ENCODE data around the gene GRB14. TPM values are rescaled to one million over a fixed set of nuclear protein-coding genes. Genes with fewer than 3 reads are reported as not detected.
"Not testable (repeated sequence)": the region's sequence is repeated elsewhere in the genome, so short reads cannot be mapped to it uniquely, and the experiment has no call there.

Gene GRB14
- polyA plus RNA-seq (ENCODE audit: insufficient read length in 4 of 4), result 10 to 100 TPM; 44.3 to 62.6 (median 50.2) TPM

DNA sequence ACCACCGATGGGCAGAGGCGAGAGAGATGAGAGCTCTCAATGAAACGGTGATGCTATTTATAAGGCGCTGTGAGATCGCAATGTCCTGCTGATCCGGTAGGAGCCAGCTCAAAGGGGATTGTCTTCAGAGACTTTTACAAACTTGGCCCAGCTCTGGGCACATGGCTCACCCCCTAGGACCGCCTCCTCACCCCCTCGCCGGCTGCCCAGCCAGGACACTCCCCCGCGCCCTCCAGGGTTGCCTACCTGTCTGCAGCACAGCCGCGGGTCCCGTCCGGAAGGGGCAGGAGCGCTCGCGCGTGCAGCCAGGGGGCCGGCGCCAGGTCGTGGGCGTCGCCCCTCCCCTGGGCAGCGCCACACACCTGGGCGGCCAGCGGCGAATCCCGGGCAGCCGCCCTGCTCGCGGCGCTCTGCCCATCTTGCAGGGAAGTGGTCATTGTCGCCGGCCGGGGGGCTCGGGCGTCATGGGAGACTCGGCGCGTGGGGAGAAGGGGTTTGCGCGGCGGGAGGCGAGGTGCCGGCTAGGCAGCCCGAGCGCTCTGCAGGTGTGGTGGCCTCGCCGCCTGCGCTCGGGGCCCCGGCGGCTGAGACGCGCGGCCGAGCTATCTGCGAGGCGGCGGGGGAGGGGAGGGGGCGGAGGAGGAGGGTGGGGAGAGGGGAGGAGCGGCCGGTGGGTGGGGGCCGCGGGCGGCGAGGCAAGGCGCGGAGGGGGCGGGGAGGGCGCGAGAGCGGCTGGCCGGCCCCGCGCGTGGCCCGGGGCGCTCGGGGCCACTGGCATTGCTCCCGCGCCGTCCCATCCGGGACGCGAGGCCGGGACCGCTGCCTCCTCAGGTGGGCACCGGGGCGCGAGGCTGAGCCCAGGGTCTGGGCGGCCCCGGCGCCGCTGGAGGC lies at the start of gene GRB14:
Gene GRB14, minus strand, starts transcription at position 610 of the 891 bp plus-strand sequence. Its CDS starts 173 bp downstream, at position 437.
- peak in 2 of 4 donors; percentile 31 to 38 for DNase-seq (ENCODE audit: low read depth in 4 of 4, low spot score in 2 of 4)

DNA sequence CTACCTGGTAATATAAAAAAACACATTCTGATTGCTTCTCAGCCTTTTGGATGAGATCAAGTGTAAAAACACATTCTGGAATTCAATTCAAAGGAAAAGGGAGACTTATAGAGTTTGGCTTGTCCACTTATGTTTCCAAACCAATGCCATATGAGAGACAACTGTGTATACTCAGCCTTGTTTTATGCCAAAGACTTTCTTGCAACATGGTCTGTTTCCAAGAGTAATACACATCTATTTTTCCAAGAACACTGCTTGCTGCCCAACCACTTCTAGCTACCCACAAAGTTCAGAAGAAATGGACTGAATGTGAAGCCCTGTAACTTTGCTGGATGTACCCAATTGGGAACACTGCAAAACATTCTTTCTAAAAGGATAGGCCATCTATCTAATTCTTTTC lies 48.0 kb upstream of the GRB14 start:
- DNase-seq (ENCODE audit: low read depth in 4 of 4, low spot score in 2 of 4), result no peak

DNA sequence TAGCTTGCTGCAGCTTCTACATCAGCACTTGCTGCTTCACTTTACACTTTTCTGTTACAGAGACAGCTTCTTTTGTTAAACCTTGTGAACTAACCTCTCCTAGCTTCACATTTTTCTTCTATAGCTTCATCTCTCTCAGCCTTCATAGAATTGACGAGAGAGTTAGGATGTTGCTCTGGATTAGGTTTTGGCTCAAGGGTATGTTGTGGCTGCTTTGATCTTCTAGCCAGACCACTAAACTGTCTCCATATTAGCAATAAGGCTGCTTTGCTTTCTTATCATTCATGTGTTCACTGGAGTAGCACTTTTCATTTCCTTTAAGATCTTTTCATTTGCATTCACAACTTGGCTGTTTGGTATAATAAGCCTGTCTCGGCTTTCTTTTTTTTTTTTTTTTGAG lies 46.3 kb upstream of the GRB14 start:
- DNase-seq (ENCODE audit: low read depth in 4 of 4, low spot score in 2 of 4), result no peak

DNA sequence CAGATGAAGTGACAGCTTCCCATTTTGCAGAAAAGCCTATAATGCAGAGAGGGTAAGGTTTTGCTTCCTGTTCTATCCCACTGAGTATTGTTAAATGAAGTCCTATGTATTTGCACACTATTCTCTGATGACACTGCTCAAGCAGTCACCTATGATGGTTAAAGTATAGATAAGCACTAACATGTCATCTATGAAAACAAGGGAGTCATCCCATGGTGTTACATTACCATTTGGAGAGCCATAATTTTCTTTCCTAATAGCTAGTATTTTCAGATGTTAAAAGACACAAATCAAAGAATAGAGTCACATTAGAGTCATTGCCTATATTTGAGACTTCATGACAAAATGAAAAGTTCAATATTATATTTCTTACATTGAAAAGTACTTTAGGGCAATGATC lies 42.8 kb upstream of the GRB14 start:
- no peak for DNase-seq (ENCODE audit: low read depth in 4 of 4, low spot score in 2 of 4)

DNA sequence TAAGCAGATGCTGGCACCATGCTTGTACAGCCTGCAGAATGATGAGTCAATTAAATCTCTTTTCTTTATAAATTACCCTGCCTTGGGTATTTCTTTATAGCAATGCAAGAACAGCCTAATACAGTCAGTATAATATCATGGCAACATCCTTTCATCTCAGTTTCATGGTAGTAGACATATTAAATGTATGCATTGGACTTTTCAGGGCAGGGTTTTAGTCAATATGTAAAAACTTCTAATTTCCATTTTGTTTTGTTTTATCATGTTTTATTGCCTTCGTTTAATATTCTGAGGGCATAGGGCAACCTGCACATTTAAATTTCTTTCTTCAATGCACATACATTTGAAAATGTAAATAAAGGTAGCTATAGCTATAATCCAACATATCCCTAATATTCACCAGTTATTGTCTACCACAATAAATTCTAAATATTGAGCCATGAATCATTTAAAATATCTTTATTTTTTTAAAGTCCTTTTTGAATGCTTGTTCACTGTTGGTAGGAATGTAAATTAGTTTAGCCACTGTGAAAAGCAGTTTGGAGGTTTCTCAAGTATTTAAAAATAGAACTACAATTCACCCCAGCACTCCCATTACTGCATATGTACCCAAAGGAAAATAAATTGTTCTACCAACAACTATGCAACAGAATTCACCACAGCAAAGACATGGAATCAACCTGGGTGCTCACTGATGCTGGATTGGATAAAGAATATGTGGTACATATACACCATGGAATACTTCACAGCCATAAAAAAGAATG lies 41.8 kb upstream of the GRB14 start:
- DNase-seq (ENCODE audit: low read depth in 4 of 4, low spot score in 2 of 4), result no peak

DNA sequence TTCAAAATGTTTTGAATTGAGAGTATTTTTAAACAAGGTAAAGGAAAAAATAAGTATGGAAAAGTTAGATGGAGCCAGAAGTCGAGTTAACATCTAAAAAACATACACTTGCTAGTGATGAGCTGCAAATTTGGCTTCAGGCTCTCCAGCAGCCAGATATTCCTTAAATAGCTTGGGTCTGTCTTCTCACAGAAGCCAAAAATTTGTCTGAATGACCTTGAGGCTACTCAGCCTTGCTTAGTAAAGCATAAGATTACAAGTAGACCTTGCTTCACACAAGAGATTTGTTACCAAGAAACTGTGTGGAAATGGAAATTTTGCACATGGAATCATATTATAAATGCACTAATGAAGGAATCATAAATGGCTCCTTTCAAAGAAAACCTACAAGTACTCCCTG lies 40.8 kb upstream of the GRB14 start:
- DNase-seq (ENCODE audit: low read depth in 4 of 4, low spot score in 2 of 4), result no peak

DNA sequence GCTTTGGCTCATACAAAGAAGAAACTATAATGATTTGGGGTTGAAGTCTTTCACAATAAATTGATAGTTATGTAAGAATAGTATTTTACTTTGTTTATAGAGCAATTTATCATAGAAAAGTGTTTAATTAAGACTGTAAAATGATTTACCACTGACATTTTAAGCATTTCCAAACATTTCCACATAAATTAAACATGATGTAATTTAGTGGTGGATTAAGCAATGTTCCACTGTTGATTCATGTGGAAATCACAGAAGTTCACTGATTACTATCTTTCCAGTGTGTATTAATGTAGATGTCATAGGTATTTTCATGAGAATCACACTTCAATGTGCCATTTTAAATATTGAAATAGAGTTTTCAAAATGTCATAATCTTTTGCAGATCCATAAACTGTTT lies 40.1 kb upstream of the GRB14 start:
- no peak for DNase-seq (ENCODE audit: low read depth in 4 of 4, low spot score in 2 of 4)

DNA sequence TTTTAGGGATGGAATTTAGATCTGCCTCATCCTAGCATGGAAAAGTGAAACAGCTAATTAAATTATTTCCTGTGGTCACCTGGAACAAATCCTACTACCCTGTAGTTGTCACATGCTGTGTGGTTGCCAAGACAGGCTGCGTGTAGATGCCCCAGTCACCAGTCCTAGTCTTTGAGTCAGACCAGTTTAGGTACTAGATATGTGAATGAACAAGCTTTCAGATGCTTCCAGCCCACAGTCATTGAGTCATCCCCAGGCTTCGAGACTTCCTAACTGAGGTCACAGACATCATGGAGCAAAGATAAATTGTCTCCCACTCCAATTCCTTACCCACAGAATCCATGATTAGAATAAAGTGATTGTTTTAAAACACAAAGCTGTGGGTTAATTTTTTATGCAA lies 35.8 kb upstream of the GRB14 start:
- DNase-seq (ENCODE audit: low read depth in 4 of 4, low spot score in 2 of 4), result no peak

DNA sequence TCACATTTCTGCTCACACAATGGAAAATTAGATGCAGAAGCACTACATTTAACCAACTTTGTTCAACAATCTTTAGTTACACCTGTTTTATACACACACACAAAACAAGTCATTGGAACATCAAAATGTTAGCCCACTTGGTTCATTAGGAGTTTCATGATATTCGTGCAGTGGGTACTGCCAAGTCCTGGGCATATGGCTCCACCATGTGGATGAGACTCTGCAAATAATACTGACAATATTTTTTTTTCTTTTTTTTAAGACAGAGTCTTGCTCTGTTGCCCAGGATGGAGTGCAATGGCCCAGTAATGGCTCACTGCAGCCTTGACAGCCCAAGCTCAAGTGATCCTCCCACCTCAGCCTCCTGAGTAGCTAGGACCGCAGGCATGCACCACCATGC lies 34.5 kb upstream of the GRB14 start:
- DNase-seq (ENCODE audit: low read depth in 4 of 4, low spot score in 2 of 4), result no peak

DNA sequence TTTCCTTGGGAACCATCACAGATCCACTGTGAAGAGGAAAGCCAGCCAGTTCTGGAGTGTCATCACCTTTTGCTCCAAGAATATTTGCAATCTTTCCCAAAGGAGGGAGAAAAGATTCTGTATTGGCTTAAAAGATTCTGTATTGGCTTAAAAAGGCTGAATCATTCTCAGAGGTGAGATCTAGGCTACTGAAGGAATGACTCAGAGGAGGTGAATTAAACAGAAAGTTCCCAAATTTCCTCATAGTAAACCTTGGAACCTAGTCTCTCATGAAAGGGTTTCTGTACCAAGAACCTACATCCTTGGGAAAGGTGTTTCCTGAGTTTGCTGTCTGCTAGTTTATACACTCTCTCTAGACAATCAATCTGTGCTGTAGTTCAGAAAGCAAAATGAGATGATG lies 34.1 kb upstream of the GRB14 start:
- no peak for DNase-seq (ENCODE audit: low read depth in 4 of 4, low spot score in 2 of 4)

DNA sequence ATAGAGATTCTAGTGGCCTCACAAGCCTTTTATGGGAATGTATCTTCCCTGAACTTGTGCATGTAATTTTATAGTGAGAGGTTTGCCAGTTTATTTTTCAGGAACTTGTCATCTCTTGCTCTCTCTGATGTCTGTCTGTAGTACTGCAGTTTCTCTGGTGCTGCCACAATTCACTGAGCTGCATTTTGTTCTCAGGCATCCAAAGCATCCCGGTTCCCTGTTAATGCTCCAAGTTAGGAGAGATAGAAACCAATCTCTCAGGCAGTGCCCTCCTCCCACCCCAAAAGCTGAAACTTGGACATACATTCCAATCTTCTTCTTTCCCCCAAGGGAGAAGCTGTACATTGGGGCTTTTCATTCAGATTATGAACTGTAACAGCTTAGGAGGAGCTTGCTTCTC lies 30.1 kb upstream of the GRB14 start:
- DNase-seq (ENCODE audit: low read depth in 4 of 4, low spot score in 2 of 4), result no peak

DNA sequence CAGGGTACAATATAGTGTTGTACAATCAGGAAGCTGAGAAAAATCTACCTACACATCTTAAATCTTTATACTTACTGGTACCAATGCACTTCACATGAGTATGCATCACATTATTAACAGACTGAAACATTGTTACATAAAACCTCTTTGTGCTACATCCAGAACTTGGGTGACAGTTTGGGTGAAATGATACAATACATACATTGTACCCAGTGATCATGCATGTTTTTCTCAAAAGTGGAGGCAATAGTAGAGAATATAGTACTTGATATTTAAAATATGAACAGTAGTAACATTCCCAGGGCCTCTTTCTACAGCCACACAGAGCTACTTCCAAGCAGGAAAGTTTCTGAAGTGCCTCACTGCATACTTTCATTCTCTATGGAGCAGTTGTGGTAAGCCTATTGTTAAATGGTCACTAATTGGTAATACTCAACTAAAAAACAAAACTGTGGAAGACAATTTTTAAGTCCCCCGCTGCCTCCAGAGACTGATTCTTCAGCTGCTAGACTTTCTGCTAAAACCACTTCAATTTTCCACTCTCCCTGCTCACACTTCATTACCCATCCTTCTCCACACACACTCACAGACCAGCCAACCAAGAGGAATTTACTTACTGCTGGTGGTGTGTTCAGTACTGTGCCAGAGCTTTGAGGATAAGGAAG lies 22.9 kb upstream of the GRB14 start:
- DNase-seq (ENCODE audit: low read depth in 4 of 4, low spot score in 2 of 4), result peak in 1 of 4 donors; percentile 19

DNA sequence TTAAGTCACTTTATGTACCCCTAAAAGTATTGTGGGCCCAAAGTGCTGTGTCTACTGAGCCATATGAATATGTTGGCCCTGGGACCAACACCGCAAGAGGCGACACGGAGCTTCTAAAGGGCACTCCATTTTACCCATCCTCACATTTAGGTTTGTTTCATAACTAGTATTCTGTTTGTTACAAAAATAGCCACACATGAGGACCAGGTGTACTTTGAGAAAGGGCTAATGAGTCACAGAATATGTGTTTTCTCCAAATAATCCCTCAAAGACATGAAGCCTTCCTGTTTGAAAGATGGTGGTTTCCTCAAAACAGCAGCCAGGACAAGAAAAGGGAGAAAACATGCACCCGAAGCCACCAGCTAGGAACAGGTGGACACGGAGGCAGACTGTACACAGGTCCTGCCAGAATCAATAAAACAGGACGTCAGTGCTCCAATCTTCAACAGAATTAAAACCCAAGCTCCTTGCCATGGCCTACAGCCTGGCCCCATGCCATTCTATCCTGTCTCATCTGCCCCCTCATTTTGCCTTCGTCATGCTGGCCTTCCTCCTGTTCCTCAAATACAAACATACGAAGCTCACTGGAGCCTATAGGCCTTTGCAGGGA lies 21.8 kb upstream of the GRB14 start:
- DNase-seq (ENCODE audit: low read depth in 4 of 4, low spot score in 2 of 4), result no peak

DNA sequence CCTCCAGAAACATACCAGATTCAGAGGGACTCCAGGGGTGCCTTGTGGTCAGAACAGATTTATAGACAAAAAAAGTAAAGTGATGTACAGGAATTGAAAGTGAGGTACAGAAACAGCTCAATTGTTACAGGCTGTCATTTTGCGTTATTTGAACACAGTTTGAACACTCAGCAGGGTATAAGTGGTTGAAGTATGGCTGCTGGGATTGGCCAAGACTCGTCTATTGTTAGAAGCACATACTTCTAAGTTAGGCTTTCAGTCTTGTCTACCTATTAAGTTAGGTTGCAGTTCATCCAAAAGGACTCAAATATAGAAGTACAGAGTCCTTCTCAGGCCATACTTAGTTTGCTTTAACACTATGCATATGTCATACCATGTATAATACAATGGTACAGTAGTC lies 21.0 kb upstream of the GRB14 start:
- no peak for DNase-seq (ENCODE audit: low read depth in 4 of 4, low spot score in 2 of 4)

DNA sequence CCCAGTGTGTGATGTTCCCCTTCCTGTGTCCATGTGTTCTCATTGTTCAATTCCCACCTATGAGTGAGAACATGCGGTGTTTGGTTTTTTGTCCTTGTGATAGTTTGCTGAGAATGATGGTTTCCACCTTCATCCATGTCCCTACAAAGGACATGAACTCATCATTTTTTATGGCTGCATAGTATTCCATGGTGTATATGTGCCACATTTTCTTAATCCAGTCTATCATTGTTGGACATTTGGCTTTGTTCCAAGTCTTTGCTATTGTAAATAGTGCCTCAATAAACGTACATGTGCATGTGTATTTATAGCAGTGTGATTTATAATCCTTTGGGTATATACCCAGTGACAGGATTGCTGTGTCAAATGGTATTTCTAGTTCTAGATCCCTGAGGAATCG lies 7.0 kb upstream of the GRB14 start:
- not testable (repeated sequence) for DNase-seq (ENCODE audit: low read depth in 4 of 4, low spot score in 2 of 4)

DNA sequence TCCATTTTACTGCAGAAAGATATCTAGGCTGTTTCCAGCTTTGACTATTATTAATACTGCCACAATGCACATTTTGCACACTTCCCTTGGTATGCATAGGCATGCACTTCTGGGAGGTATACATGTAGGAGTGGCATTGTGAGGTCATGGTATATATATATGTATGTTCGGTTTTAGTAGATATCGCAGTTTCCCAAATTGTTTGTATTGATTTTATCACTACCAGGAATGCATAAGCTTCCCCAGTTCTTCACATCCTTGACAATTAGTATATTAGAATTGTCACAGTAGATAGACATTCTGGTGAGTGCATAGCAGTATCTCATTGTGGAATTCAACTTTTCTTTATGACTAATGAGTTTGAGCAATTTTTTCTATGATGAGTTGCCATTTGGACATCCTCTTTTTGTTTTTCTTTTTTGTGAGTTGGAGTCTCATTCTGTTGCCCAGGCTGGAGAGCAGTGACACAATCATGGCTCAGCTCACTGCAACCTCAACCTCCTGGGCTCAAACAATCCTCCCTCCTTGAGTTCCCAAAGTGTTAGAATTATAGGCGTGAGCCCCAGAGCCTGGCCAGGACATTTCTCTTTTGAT lies 4.2 kb upstream of the GRB14 start:
- DNase-seq (ENCODE audit: low read depth in 4 of 4, low spot score in 2 of 4), result no peak

DNA sequence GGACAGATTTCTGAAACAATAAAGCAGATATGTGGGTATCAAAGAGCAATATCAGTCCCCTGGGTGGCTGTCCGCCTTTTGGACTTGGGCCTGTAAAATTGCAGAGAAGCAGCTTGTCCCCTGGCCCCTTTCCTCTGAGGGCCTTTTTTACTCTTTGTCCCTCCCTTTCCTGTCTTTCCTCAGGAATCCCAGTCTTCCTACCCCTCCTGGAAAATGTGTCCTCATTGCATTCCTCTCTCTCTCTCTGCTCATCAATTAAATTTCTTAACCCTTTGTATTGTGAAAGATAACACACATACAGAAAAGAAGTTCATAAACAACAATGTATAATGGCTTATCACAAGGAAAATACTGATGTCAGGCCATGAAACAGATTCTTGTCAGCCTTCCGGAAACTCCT lies 3.0 kb upstream of the GRB14 start:
- DNase-seq (ENCODE audit: low read depth in 4 of 4, low spot score in 2 of 4), result no peak

DNA sequence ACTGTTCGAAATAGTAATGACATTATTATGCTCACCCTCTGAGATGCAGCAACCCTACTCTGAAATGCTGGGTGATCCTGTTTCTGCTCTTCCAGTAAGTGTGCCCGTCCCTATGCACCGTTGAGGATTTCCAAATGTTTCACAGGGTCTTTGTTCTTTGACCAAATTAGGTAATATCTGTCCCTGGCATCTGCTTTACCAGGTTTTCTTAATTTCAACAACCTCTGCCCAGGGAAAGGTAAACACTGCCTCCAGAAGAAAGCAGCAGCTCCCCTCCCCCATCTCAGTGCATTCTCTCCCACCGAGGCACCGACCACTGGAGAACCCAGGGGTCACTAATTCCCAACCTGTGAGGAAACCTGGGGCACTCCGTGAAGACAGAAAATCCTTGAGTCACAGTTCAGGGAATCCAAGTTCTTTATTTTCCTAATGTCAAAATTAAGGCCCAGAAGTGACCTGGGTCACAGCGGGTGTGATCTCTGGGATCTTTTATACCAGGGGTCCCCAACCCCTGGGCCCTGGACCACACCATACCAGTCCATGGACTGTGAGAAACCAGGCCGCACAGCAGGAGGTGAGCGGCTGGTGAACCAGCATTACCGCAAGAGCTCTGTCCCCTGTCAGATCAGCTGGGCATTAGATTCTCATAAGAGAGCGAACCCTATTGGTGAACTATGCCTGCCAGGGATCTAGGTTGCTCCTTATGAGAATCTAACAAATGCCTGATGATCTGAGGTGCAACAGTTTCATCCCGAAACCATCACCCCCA lies 1.2 kb upstream of the GRB14 start:
- DNase-seq (ENCODE audit: low read depth in 4 of 4, low spot score in 2 of 4), result no peak

DNA sequence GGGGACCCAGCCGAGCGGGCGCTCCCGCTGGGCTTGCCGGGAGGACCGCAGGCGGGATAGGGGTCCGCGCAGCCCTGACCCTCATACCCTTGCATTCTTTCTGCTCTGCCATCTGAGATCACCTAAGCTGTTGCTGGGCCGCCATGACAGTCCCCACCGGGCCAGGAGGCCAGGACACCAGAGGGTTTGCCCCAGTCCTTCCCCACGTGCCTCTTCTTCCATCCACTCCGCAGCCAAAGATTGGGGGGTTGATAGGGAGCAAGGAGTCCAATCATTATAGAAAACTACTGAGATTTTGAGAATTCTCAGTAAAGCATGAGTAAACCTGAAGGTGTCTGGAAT lies 453 bp upstream of the GRB14 start:
- DNase-seq (ENCODE audit: low read depth in 4 of 4, low spot score in 2 of 4), result no peak

DNA sequence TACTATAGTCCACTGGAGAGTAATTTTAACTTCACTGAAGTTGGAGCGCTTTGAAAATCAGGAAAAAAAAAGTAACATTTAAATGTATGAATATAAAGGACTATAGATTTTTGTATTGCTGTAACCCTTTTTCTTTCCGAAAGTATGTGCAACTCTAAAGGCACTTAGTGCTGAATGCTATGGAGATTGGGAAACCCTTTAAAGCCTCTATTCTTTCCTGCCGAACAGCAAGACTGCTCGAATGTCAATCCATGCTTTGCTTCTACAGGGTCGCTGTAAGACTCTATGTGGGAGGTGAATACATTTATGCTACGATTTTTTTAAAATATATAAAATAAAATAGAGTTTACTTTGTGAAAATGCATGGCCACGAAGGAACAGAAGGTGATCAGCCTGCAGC lies 825 bp downstream of the GRB14 start:
- no peak for DNase-seq (ENCODE audit: low read depth in 4 of 4, low spot score in 2 of 4)

All from left renal cortex interstitium (tissue), 4 donors.